Pons (tissue), 1 donor: ENCODE data around the gene SRXN1.
A peak's percentile ranks its signal among the peaks of the same experiment; 100 is the strongest.
"Not testable (repeated sequence)": the region's sequence is repeated elsewhere in the genome, so short reads cannot be mapped to it uniquely, and the experiment has no call there.

Experiments
- DNase-seq: peaks from one replicate; pipeline ENCODE4 v3.0.0-alpha.2; 2016; ENCODE audit warnings: low spot score

Gene SRXN1

DNA sequence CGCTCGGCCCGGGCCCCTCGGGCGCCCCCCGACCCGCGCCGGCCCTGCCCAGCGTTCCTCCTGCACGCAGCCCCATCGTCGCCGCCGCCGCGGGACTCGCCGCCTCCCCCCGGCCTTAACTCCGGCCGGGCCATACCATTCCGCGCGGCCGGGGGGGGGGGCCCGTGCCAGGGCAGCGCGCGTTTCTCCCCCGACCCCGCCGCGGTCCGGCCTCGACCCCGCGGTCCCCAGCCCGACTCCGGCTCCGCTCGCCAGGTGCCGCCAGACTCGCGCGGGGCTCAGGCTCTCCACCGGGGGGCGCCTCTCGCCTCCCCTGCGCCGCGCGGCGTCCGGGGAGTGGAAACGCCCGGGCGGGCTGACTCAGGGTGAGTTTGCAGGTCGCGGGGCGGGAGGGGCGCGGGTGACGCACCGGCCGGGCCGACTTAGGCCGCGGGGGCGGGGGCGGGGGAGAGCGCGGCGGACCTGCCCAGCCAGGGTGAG, at the start of gene SRXN1:
TSS of gene SRXN1 (minus strand) at position 91 of the 480 bp plus-strand sequence. CDS start at position 76, 15 bp downstream.
- DNase-seq, result peak; percentile 60

DNA sequence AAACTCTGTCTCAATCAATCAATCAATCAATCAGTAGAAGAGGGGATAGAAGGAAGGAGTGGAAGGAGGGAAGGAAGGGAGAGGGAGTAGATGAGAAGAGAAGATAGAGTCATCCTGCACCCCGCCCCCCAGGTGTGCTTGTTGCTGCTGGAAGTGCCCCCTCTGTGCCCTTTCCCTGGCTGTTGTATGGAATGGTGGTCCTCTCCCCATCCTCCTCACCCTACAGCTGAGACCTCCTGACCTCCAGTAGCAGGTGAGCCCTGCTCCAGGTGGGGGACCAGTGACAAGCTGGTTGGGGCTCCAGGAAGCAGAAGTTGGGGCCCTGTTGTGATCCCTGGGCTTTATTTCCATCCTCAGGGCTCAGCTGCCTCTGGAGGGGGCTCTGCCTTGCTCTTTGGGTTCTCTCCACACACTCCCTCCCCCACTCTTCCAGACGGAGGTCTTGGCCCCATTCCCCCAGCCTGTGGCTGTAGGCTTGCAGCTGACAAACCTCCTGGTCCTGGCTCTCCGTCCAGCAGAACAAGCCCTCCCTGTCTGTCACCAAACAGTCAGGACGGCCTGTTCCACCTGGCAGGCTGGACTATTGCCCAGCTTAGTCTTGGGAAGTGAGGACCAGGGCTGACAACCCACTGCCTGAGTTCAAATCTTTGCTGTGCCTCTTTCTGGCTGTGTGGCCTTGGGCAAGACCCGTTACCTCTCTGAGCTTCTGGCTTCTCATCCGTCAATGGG, 48.6 kb upstream of the SRXN1 start:
- no peak for DNase-seq

DNA sequence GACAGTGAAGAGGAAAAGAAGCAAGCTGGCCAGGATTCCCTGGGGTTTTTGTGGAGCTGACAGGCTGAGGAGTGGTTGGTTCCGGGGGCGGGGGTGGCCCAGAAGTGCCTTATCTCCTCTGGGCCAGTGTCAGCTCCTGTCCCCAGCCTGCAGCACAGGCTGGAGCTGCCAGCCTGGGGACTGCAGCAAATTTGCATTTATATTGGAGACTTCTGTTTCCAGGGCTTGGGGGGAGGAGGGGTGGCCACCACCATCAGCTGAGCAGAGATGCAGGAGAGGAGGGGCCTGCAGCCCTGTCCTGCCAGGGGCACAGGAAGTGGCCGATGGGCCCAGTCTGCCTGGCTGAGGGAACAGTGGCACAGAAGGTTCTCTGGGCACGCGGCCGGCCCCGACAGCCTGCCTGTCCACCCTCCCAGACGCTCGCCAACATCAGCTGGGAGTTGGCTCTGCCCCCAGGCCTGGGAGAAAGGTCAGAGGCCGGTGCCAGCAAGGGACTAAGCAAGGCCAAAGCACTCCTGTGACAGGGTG, 46.9 kb upstream of the SRXN1 start:
- DNase-seq, result peak; percentile 26

GRCh38 chr20:699342-699741, 46.3 kb upstream of the SRXN1 start:
- no peak for DNase-seq

- no peak for DNase-seq
These were observed 45.3 kb upstream of the SRXN1 start for GRCh38 chr20:698276-698675.

DNA sequence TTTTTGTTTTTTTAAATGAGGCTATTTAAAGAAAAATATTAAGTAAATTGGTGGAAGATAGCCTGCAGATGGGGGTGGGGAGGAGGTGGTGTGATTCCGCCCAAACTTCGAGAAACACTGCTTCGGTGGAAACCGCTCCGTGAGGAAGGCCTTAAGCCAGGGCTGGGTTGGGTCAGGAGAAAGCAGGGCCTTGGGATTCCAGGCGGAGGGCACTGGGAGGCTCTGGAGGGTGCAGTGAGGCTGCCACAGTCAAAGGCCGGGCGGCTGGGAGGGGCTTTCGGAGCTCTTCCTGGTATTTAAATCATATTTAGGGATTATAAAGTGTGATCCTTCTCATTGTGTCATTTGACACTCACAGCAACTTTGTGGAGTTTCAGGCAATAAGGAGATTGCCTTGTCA, 44.8 kb upstream of the SRXN1 start:
- DNase-seq, result no peak

- no peak for DNase-seq
These were observed 42.3 kb upstream of the SRXN1 start for GRCh38 chr20:695165-695866.

DNA sequence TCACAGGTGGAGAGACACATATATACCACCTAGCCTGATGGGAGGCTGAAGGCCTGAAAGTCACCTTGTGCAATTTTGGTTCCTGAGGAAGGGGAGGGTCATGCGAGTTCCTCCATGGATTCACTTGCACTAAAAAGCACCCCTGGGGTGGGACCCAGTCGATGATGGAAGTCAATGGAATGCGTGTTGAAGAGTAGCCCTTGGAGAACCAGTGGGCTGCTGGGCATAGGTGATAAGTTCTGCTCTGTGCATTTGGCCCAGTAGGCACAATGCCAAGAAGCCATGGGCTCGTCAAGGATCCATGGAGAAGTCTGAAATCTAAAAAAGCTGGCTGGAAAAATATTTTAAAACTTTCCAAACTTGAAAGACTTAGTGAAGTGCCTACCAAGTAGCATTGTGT, 41.5 kb upstream of the SRXN1 start:
- DNase-seq, result no peak

GRCh38 chr20:693786-694185, 40.8 kb upstream of the SRXN1 start:
- DNase-seq, result not testable (repeated sequence)

- DNase-seq, result no peak
These were observed 39.0 kb upstream of the SRXN1 start for GRCh38 chr20:692044-692443.

GRCh38 chr20:689947-690346, 36.9 kb upstream of the SRXN1 start:
- DNase-seq, result no peak

- no peak for DNase-seq
These were observed 36.3 kb upstream of the SRXN1 start for GRCh38 chr20:689348-689747.

DNA sequence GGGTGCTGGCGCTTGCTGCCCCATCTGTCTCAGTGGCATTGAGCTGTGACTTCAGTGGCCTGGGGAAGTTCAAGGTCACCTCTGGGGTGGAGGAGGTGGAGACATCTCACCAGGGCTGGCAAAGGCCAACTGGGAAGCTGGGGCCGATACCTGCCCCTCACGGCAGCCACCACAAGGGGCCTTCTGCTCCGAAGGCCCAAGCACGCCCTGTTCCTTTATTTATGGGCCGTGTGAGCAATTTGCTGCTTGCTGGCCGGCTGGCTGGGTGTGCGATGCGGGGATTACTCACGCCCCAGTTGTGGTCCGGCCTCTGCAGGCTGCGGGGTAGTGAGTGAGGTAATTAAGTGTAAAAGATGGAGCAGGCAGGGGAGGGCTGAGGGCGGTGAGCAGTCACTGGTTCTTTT, 35.8 kb upstream of the SRXN1 start:
- no peak for DNase-seq

DNA sequence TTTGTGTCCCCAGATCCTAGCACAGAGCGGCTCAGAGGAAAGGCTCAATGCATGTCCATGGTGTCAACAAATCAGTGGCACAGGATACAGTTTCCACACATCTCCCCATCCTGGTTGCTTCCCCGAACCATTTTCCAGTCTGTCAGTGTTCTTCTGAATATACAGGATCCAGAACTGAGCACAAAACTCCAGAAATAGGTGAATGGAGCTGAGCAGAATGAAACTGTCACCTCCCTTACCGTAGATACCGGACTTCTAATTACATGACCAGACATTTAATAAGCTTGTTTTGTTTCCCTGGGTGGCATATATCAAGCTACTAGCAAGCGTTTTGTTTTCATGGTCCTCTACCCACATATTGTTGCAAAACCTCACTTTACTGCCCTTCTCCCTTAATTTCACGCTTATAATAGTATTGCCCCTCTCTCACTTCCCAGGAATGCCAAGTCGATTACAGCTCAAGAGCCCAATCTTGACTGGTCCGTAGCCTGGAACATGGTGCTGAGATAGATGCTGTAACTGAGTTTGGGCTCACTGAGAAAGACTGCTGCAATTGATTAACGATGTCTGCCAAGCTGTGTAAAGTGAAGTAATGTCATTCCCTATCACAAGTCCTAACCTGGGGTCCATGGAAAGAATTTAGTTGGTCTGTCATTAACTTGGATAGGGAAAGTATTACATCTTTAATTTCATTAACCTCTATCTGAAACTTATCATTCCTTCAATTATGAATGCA, 34.6 kb upstream of the SRXN1 start:
- no peak for DNase-seq

GRCh38 chr20:684676-685319, 31.8 kb upstream of the SRXN1 start:
- DNase-seq, result no peak

DNA sequence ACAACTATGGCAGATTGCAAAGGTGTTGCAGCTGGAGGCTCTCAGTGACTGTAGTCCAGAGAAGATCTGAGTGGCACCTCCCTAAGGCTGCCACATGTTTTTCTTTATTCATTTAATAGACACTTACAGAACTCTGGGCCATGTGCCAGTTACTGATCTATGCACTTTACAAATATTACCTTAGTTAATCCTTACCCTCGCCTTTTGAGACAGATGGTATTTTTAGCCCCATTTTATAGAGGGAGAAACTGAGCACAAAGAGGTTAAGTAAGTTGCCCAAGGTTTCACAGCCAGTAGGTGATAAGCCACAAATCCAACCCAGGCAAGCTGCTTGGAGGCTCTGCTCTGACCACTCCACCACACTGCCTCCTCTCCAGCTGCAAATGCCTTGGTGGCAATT, 29.1 kb upstream of the SRXN1 start:
- DNase-seq, result no peak

GRCh38 chr20:680638-681187, 27.7 kb upstream of the SRXN1 start:
- DNase-seq, result no peak

GRCh38 chr20:677957-678356, 25.0 kb upstream of the SRXN1 start:
- no peak for DNase-seq

- no peak for DNase-seq
These were observed 24.0 kb upstream of the SRXN1 start for GRCh38 chr20:676967-677366.

DNA sequence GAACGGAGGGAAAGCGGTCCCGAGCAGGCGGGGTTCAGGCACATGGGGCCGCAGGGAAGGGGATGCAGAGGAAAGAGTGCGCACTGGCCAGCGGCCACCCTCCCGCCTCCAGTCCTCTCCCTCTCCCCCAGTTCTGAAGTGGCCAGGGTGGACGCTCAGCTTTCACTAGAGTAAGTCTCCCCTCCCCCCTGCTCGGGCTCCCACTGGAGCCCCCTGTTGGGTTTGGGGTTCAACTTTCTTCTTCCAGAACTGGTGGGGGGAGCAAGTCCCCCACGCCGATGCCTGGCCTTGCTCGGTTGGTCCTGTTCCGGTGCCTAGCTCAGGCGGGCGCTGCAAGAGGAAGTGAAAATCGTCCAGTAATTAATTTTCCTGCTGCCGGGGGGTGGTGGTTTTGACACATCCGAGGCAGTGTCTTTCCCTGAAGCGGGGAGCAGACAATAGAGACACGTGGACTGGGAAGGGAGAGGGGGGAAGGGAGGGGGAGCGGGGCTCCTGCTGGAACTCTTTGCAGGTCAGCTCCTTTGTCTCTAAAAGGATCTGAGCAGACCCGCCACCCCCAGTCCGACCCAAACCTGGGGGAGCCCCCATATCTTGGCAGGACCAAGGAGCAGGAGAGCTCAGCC, 23.4 kb upstream of the SRXN1 start:
- DNase-seq, result no peak
